GM18505 (cell line): ENCODE measurements around the gene SLC39A3.

Experiments used
- ATAC-seq: cut with Tn5 transposase; IDR thresholded peaks from one replicate; pipeline ENCODE4 v1.9.1; 2021; ENCODE audit not compliant: unreplicated experiment
- POLR2A ChIP-seq: IDR thresholded peaks from 4 replicates; pipeline ENCODE4 v1.6.1; 2011; ENCODE audit warnings: borderline replicate concordance; ENCODE audit not compliant: insufficient read depth, insufficient read length; ENCODE audit errors: extremely low read depth

Gene SLC39A3

DNA sequence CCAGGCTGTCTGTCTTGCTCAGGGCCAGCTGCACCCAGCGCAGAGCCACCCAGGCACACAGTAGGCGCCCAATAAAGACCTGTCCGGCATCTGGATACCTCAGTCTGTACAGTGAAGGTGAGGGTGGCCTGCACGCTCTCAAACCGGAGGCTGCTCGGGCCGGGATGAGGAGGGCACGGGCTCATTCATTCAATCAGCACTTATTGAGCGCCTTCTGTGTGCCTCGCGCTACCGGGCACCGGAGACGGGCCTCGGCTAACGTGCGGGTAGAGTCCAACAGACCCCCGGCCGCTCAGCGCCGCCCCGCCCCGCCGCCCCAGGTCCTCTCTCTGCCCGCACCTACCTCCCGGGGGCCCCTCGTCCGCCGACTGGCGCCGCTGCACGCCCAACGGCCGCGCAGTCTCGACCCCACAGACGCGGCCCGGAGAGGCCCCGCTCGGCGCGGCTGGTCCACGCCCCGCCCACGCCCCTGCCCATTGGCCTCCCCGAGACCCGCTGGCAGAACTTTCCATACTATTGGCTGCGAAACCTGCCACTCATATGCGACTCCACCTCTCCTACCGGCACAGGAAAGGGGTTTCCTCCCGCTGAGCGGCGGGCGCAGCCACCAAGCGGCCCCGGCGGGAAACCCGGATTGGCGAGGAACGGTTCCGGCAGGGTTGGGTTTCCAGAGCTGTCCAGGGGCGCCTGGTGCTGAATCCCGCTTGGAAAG lies at the start of gene SLC39A3:
TSS of gene SLC39A3 (minus strand) at position 416 of the 712 bp plus-strand sequence. CDS start 2,760 bp downstream, outside the sequence.
- ATAC-seq, result peak; percentile 91
- TF ChIP-seq POLR2A, result peak; percentile 60

DNA sequence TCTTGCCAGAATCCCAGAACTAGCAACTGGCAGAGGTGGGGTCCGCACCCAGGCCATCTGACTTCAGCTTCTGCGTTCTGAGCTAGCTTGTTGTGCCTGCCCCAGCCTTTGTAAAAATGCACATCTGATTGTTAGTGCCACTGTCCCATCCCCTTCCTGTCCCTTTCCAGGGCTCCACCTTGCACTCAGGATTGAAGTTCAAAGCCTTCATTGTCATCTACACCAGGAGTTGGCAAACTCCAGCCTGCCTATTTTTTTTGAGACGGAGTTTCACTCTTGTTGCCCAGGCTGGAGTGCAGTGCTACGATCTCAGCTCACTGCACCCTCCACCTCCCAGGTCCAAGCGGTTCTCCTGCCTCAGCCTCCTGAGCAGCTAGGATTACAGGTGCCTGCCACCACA lies 48.4 kb upstream of the SLC39A3 start:
- no peak for TF ChIP-seq POLR2A
- no peak for ATAC-seq

- TF ChIP-seq POLR2A, result no peak
These were observed 47.3 kb upstream of the SLC39A3 start for GRCh38 chr19:2787115-2787514.

DNA sequence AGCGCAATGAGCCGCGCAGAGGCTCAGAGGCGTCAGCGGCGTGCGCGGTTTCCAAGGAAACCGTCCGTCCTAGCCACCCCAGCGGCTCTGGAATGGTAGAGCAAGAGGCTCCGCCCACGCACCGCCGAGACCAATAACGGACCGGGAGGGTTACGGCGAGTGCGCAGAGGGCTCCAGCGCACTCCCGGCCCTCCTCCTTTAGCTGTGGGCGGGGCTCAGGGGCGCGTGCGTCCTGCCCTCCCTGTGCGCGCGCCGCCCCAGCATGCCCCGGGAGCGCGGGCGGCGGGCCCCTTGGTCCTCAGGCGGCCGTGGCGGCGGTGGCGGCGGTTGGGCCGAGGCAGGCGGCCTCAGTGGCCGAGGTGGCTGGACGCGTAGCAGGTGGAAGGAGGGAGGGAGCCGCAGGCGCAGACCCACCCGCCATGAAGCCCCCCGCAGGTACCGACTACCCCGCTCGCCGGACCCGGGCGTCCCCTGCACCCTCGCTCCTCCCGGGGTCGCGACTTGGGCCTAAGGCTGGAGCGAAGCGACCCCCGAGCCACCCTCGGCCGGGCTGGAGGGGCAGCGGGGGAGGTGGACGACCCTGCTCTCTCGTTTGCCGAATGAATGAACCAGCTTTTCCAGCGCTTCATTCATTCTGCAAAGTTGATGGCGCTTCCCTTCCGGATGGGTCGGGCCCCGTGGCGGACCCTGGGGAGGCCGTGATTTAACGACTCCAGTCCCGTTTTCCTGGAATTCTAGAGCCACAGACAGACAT lies 45.6 kb upstream of the SLC39A3 start, which contains the start of gene THOP1:
TSS of gene THOP1 (plus strand) at position 260 of the 754 bp plus-strand sequence. CDS start at position 420, 160 bp downstream.
- peak; percentile 49 for ATAC-seq
- TF ChIP-seq POLR2A, result peak; percentile 91

More at GRCh38 chr19:2787115-2787514, 47.3 kb upstream of the SLC39A3 start:
- ATAC-seq, result no peak

GRCh38 chr19:2783781-2784145 lies 43.9 kb upstream of the SLC39A3 start:
- ATAC-seq, result no peak
- no peak for TF ChIP-seq POLR2A

DNA sequence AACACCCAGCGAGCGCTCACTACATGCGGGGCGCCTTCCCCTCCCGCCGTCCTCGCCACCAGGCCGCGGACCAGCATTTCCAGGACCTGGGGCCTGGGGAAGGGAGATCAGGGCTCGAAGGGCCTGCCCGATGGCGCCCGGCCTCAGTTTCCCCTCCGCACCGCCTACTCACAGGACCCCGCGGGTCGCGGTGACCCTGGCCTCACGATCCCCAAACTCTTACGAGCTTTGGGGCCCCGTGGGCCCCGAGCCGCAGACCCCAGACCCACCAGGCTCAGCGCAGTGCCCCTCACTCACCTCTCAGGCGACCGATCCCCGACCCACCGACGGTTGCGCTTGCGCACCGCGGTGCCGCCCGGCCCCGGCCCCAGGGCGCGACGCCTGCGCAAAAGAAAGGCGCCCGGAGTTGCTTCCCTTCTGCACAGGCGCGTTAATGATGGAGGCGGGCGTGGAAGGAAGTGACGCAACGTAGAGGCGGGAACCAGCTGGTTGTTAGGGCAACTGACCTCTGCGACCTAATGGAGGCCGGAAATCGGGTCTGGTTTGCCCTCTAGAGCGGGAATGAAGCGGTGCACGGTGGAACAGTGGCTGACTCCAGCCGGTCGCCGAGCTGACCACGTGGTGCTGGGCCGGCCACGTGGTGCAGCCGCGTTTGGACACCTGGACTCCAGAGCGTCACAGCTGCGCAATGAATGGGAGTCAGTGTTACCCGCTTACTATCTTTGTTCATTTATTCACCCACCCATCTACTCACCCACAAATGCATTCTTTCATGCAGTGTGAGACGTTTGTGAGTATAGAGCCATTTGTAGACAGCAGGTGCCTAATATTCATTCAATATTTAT lies 43.3 kb upstream of the SLC39A3 start, which contains the start of gene SGTA:
TSS of gene SGTA (minus strand) at position 338 of the 845 bp plus-strand sequence. CDS start 14,205 bp downstream, outside the sequence.
- peak; percentile 70 for ATAC-seq
- peak; percentile 79 for TF ChIP-seq POLR2A

- no peak for TF ChIP-seq POLR2A
- ATAC-seq, result no peak
These were observed 42.6 kb upstream of the SLC39A3 start for GRCh38 chr19:2782329-2782935.

DNA sequence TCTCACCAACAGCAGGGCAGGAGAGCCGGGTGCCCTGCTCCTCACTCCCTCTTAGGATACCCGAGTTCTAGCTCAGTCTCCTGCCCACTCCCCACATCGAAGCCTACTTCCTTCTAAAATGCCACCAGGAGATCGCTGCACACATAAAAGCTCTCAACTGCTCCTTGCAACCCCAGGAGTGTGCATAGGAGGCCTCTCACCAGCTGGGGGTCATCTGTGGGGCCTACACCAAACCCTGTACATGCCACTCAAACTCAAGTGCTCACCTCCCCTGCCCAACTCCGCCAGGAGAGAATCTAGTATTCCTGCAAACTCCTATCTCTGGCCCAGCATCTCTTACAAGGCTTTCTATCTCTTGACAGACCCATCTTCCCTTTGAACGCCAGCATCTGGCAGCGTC lies 40.5 kb upstream of the SLC39A3 start:
- ATAC-seq, result no peak

DNA sequence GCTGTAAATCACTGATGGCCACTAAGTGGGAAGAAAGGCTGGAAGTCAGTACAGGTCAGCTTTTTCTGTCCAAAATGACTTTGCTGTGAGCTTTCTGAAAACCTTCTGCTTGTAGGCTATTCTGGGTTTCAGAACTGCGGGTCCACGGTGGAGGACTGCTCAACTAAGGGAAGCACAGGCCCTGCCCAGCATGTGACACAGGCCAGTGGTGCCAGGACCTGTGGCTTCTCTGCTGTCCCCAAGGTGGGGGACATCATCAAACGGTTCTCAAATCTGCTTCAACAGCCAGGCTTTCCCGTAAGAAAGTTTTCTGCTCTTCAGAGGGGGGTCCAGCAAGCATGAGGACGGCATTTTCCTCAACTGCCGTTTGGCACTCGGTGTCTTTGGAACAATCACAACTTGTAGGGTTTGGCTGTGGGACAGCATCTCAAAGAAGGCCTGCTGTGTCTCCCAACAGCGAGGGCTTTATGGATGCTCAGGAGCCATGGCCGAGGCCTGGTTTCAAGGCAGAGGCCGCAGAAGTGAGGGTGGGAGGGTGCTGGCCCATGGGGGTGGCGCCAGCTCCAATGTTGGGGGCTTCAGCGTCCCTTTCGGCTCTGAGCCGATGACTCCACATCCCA lies 39.4 kb upstream of the SLC39A3 start:
- no peak for TF ChIP-seq POLR2A
- no peak for ATAC-seq

More for the DNA sequence above, 40.5 kb upstream of the SLC39A3 start:
- no peak for TF ChIP-seq POLR2A

DNA sequence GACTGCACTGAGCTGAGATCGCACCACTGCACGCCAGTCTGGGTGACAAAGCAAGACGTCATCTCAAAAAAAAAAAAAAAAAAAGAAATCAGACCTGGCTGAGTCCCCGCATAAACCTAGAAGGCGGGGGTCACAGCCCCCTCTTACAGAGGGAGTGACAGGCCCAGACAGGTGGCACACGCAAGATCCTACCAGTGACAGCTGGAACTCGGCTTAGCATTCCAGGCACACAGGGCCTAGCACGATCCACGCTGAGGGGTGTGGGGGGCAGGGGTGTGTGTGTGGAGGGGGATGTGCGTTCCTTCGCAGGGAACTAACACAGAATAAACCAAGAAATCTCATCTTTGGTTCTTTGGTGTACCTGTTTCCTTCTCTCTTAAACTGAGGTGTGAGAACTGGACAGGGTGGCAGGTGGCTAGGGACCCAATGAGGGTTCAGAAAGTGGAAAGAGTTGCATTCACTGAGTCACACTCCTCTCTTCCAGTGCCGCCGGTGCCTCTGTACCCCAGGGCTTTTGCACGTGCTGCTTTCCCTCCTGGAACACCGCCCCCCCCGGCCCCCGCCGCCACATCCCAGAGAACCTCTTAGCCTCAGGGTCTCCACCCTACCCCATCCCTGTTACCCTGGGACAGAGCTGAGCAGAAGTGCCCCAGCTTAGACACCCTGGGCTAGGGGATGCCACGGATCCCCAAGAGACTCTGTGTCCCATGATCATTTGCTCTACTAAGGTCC lies 38.3 kb upstream of the SLC39A3 start:
- TF ChIP-seq POLR2A, result no peak

DNA sequence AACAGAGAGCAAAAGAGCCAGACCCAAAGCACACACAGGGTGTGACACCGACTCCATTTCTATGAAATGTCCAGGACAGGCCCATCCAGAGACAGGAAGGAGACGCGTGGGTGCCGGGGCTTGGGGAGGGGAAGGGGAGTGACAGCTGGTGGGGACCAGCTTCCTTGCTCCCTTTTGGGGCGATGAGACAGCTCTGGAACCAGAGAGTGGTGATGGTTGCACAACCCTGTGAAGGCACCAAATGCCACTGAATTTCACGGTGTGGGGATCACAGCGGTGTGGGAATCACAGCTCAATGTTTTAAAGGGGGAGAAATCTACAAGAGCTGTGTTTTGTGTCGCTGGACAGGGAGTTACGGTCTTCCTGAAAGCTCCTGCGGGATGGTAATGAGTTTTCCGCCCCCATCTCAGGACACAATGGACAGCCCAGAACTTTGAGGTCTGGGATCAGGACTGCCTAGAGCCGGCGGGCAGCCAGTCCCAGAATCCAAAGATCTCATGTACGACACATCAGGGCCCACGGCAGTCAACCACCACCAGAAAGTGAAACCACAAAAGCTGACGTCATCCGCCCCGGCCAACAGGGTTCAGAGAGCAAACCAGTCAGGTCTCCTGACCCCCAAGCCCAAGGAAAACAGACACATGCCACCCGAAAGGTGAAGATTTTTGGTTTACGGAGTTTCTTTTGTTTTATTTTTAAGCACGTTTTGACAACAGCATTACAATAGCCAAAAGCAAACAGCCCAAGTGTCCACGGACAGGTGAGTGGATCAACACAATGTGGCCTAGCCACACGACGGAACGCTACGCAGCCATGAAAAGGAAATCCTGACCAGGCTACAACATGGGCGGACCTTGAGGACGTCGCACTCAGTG lies 36.0 kb upstream of the SLC39A3 start:
- no peak for TF ChIP-seq POLR2A
- ATAC-seq, result no peak

More for the DNA sequence above, 38.3 kb upstream of the SLC39A3 start:
- ATAC-seq, result no peak
